Breast epithelium (tissue), 4 donors: ENCODE results near the gene ANKRD31. TPM values are rescaled to one million over a fixed set of nuclear protein-coding genes. Genes with fewer than 3 reads are reported as not detected.

Experiments used
- DNase-seq, 2 donors: peaks; one replicate each; pipeline ENCODE4 v3.0.0-alpha.2; 2019; ENCODE audit warnings: low spot score in 2 of 2
- H3K27ac ChIP-seq, 2 donors: fragments of 200-600 bp; sonication (generic) in 1 of 2; one replicate each; pipeline ENCODE4 v1.5.1; 2016 to 2019; ENCODE audit warnings: mild to moderate bottlenecking in 1 of 2
- H3K27me3 ChIP-seq, 2 donors: fragments of 200-600 bp; sonication (generic) in 1 of 2; one replicate each; pipeline versions ENCODE4 v1.5.1 to v1.6.0; 2017 to 2019; ENCODE audit warnings: control low read depth in 1 of 2, mild to moderate bottlenecking in 1 of 2
- H3K36me3 ChIP-seq: fragments of 200-600 bp; one replicate; pipeline ENCODE4 v1.5.1; 2019
- H3K4me1 ChIP-seq, 2 donors: fragments of 200-600 bp; sonication (generic); one replicate each; pipeline ENCODE4 v1.5.1; 2016 to 2019; ENCODE audit warnings: control low read depth in 1 of 2
- H3K4me3 ChIP-seq, 3 donors: fragments of 200-600 bp; sonication (generic); 1 replicate in 2 of 3; 2 replicates in 1 of 3; pipeline ENCODE4 v1.5.1; 2016 to 2019; ENCODE audit warnings: mild to moderate bottlenecking in 3 of 3, moderate library complexity in 2 of 3
- H3K9me3 ChIP-seq, 2 donors: fragments of 200-600 bp; sonication (generic) in 1 of 2; one replicate each; pipeline ENCODE4 v1.5.1; 2016 to 2019; ENCODE audit warnings: control low read depth in 1 of 2
- CTCF ChIP-seq, 3 donors: fragments of 450-650 bp; IDR thresholded peaks; one replicate each; pipeline ENCODE4 v1.5.1; 2016 to 2017; ENCODE audit warnings: antibody characterized with exemption in 3 of 3, mild to moderate bottlenecking in 3 of 3, moderate library complexity in 3 of 3
- POLR2A ChIP-seq: fragments of 450-650 bp; IDR thresholded peaks from one replicate; pipeline ENCODE4 v1.6.1; 2016; ENCODE audit warnings: antibody characterized with exemption, mild to moderate bottlenecking, moderate library complexity
- POLR2AphosphoS5 ChIP-seq, 3 donors: sonication (generic); formaldehyde crosslinking; IDR thresholded peaks; one replicate each; pipeline ENCODE4 v1.6.1; 2017; ENCODE audit warnings: antibody characterized with exemption in 3 of 3
- intact Hi-C: fragments of 100-400 bp; cut with DNase I; formaldehyde crosslinking; loops from one replicate; pipeline ENCODE4 v1.15.1; 2023; ENCODE audit warnings: low total_unique reads
- total RNA-seq, 3 donors: library from RNA; depleted of rRNA; stranded (reverse); fragments of >200 nt; gene quantifications; one replicate each; pipeline ENCODE4 v1.1.0, GENCODE V29; 2016

Gene ANKRD31
- total RNA-seq, 3 donors from 2014 or later, result 0.32 to 0.66 (median 0.59) TPM

GRCh38 chr5:75023368-75024159, 213.1 kb downstream of the ANKRD31 start:
- Histone ChIP-seq H3K9me3 (no peaks in the 10 kb centered on the region), H3K36me3 (no peaks in the 10 kb centered on the region), H3K27ac (no peak overlapping the region), H3K4me3 (no peak overlapping the region), H3K27me3 (no peaks in the 10 kb centered on the region), H3K4me1 (no peaks in the 10 kb centered on the region)
- DNase-seq, result no peak
- intact Hi-C loops, result loop anchor here (5.0 kb wide), 1 partner anchor 1586 kb away; no protein-coding TSS in a partner anchor
- TF ChIP-seq POLR2AphosphoS5 (IDR thresholded peaks at IDR 0.05) (no peak), CTCF (IDR thresholded peaks at IDR 0.05) (no peak), POLR2A (no peak)

GRCh38 chr5:75021800-75022199, 214.9 kb downstream of the ANKRD31 start:
- intact Hi-C loops, result loop anchor here (5.0 kb wide), 1 partner anchor 1584 kb away; no protein-coding TSS in a partner anchor
- no peaks in the 10 kb centered on the region for H3K27me3 ChIP-seq
- no peak overlapping the region for H3K27ac ChIP-seq
- no peaks in the 10 kb centered on the region for H3K36me3 ChIP-seq
- TF ChIP-seq POLR2A (no peak), POLR2AphosphoS5 (IDR thresholded peaks at IDR 0.05) (no peak), CTCF (IDR thresholded peaks at IDR 0.05) (no peak)
- H3K4me3 ChIP-seq, result no peak overlapping the region
- no peaks in the 10 kb centered on the region for H3K9me3 ChIP-seq
- H3K4me1 ChIP-seq, result no peaks in the 10 kb centered on the region
- DNase-seq, result no peak

- H3K27me3 ChIP-seq, result no peaks in the 10 kb centered on the region
- H3K36me3 ChIP-seq, result no peaks in the 10 kb centered on the region
- H3K4me3 ChIP-seq, result no peak overlapping the region
- no peak for DNase-seq
- H3K9me3 ChIP-seq, result no peaks in the 10 kb centered on the region
- no peaks in the 10 kb centered on the region for H3K4me1 ChIP-seq
- intact Hi-C loops, result loop anchor here (5.0 kb wide), 1 partner anchor 1584 kb away; no protein-coding TSS in a partner anchor
- TF ChIP-seq POLR2A, result no peak
- H3K27ac ChIP-seq, result no peak overlapping the region
These were observed 215.5 kb downstream of the ANKRD31 start for GRCh38 chr5:75021219-75021618.

GRCh38 chr5:75020016-75020656, 216.5 kb downstream of the ANKRD31 start:
- Histone ChIP-seq H3K27ac (no peak overlapping the region), H3K36me3 (no peaks in the 10 kb centered on the region), H3K4me1 (no peaks in the 10 kb centered on the region), H3K27me3 (no peaks in the 10 kb centered on the region), H3K9me3 (no peaks in the 10 kb centered on the region), H3K4me3 (no peak overlapping the region)
- TF ChIP-seq POLR2AphosphoS5 (IDR thresholded peaks at IDR 0.05) (no peak), POLR2A (no peak), CTCF (IDR thresholded peaks at IDR 0.05) (no peak)
- no peak for DNase-seq
- intact Hi-C loops, result loop anchor here (5.0 kb wide), 1 partner anchor 1583 kb away; no protein-coding TSS in a partner anchor

GRCh38 chr5:75018805-75019587, 217.7 kb downstream of the ANKRD31 start:
- TF ChIP-seq CTCF (IDR thresholded peaks at IDR 0.05), result no peak
- TF ChIP-seq POLR2A, result no peak
- no peak for TF ChIP-seq POLR2AphosphoS5 (IDR thresholded peaks at IDR 0.05)
- Histone ChIP-seq H3K9me3 (no peaks in the 10 kb centered on the region), H3K36me3 (no peaks in the 10 kb centered on the region)

More at GRCh38 chr5:75018805-75019587, 217.7 kb downstream of the ANKRD31 start:
- Histone ChIP-seq H3K27me3 (no peaks in the 10 kb centered on the region), H3K4me3 (no peak overlapping the region), H3K27ac (no peak overlapping the region), H3K4me1 (no peaks in the 10 kb centered on the region)
- intact Hi-C loops, result no loop called here
- no peak for DNase-seq
